HG03097 (cell line): ENCODE data around the gene ADAP1.
"Not testable (repeated sequence)": the region's sequence is repeated elsewhere in the genome, so short reads cannot be mapped to it uniquely, and the experiment has no call there.

Experiments
- ATAC-seq: cut with Tn5 transposase; IDR thresholded peaks from one replicate; pipeline ENCODE4 v1.9.1; 2021; ENCODE audit not compliant: unreplicated experiment, low FRiP score

The ADAP1 gene

GRCh38 chr7:975702-976473 lies 21.4 kb upstream of the ADAP1 start:
- no peak for ATAC-seq

GRCh38 chr7:974820-975681 lies 20.6 kb upstream of the ADAP1 start, which contains the start of gene COX19:
Gene COX19, minus strand, starts transcription at chr7:975549. Its CDS starts 40 bp downstream, at chr7:975509.
- ATAC-seq = peak; percentile 64

- no peak for ATAC-seq
Measured at GRCh38 chr7:974172-974571, 19.7 kb upstream of the ADAP1 start.

- ATAC-seq = no peak
Measured at GRCh38 chr7:973312-973711, 18.8 kb upstream of the ADAP1 start.

- ATAC-seq = no peak
Measured at GRCh38 chr7:972676-973309, 18.3 kb upstream of the ADAP1 start.

- ATAC-seq = no peak
Measured at GRCh38 chr7:972110-972509, 17.6 kb upstream of the ADAP1 start.

GRCh38 chr7:970744-971143 lies 16.3 kb upstream of the ADAP1 start:
- no peak for ATAC-seq

GRCh38 chr7:969403-969802 lies 14.9 kb upstream of the ADAP1 start:
- no peak for ATAC-seq

GRCh38 chr7:968205-969105 lies 14.0 kb upstream of the ADAP1 start:
- no peak for ATAC-seq

- no peak for ATAC-seq
Measured at GRCh38 chr7:967361-968082, 13.0 kb upstream of the ADAP1 start.

- ATAC-seq = no peak
Measured at GRCh38 chr7:966291-967069, 12.0 kb upstream of the ADAP1 start.

GRCh38 chr7:964401-965231 lies 10.1 kb upstream of the ADAP1 start:
- ATAC-seq = no peak

GRCh38 chr7:963236-964078 lies 9.0 kb upstream of the ADAP1 start:
- ATAC-seq = no peak

- ATAC-seq = no peak
Measured at GRCh38 chr7:962401-963081, 8.1 kb upstream of the ADAP1 start.

GRCh38 chr7:961546-962400 lies 7.3 kb upstream of the ADAP1 start:
- ATAC-seq = no peak

GRCh38 chr7:960972-961371 lies 6.5 kb upstream of the ADAP1 start:
- not testable (repeated sequence) for ATAC-seq
